C4-2B (cell line): Measurements from ENCODE around the gene R3HDM1.

Source experiments
- CTCF ChIP-seq: fragments of 450-650 bp; conservative IDR thresholded peaks from 2 replicates; pipeline ENCODE4 v1.5.1; 2017; ENCODE audit warnings: mild to moderate bottlenecking
- ZFX ChIP-seq: fragments of 450-650 bp; IDR thresholded peaks from 2 replicates; pipeline ENCODE4 v1.6.1; 2017

GRCh38 chr2:135510577-135510976 lies 20.7 kb upstream of the R3HDM1 start:
- TF ChIP-seq CTCF (no peak), ZFX (no peak)
